CD14-positive monocyte (primary cell): ENCODE measurements around the gene ELMO1. TPM values are rescaled to one million over a fixed set of nuclear protein-coding genes. Genes with fewer than 3 reads are reported as not detected.

Source experiments
- DNase-seq, 3 donors: peaks; one replicate each; pipeline ENCODE4 v3.0.0-alpha.2; 2011 to 2022
- H2AFZ ChIP-seq: 2 replicates; pipeline ENCODE4 v1.6.0; 2012; ENCODE audit warnings: mild to moderate bottlenecking, low read depth, low read length, inconsistent platforms; ENCODE audit not compliant: insufficient read depth, poor library complexity, severe bottlenecking
- H3K27ac ChIP-seq, 2 donors: 1 replicate in 1 of 2; 2 replicates in 1 of 2; pipeline ENCODE4 v1.5.1; 2012 to 2013; ENCODE audit warnings: low read length in 2 of 2, control low read depth in 1 of 2, inconsistent platforms in 1 of 2, low read depth in 1 of 2, mild to moderate bottlenecking in 1 of 2
- H3K27me3 ChIP-seq, 2 donors: one replicate each; pipeline versions ENCODE4 v1.6.0 to v1.6.1; 2011 to 2013; ENCODE audit warnings: low read length in 2 of 2; ENCODE audit not compliant: control insufficient read depth in 2 of 2, insufficient read depth in 2 of 2
- H3K36me3 ChIP-seq, 2 donors: replicated peaks in 1 of 2; 1 replicate in 1 of 2; 2 replicates in 1 of 2; pipeline versions ENCODE4 v1.5.1 to v1.6.1; 2012 to 2013; ENCODE audit warnings: low read length in 2 of 2, control low read depth in 1 of 2, inconsistent platforms in 1 of 2, mild to moderate bottlenecking in 1 of 2; ENCODE audit not compliant: insufficient read depth in 2 of 2, control insufficient read depth in 1 of 2
- H3K4me1 ChIP-seq, 2 donors: 1 replicate in 1 of 2; 2 replicates in 1 of 2; pipeline versions ENCODE4 v1.5.1 to v1.6.1; 2012 to 2013; ENCODE audit warnings: low read length in 2 of 2, control low read depth in 1 of 2, inconsistent platforms in 1 of 2, mild to moderate bottlenecking in 1 of 2, moderate library complexity in 1 of 2; ENCODE audit not compliant: insufficient read depth in 2 of 2, control insufficient read depth in 1 of 2
- H3K4me2 ChIP-seq: replicated peaks from 2 replicates; pipeline ENCODE3; 2012; ENCODE audit warnings: low read length, moderate library complexity, mild to moderate bottlenecking; ENCODE audit not compliant: poor library complexity, severe bottlenecking; ENCODE audit errors: extremely low read depth
- H3K4me3 ChIP-seq, 3 experiments: fragments of 200-600 bp in 1 of 3; sonication (generic) in 1 of 3; replicated peaks in 1 of 3; 1 replicate in 2 of 3; 2 replicates in 1 of 3; pipeline ENCODE4 v1.5.1; 2011 to 2013; ENCODE audit warnings: low read length in 3 of 3, mild to moderate bottlenecking in 3 of 3, control low read depth in 2 of 3, low read depth in 2 of 3, inconsistent platforms in 1 of 3, moderate library complexity in 1 of 3
- H3K79me2 ChIP-seq: 2 replicates; pipeline ENCODE4 v1.6.0; 2012; ENCODE audit warnings: mild to moderate bottlenecking, control low read depth, inconsistent platforms, low read length, moderate library complexity; ENCODE audit not compliant: insufficient read depth
- H3K9ac ChIP-seq: 2 replicates; pipeline ENCODE4 v1.6.0; 2017; ENCODE audit warnings: low read length, mild to moderate bottlenecking; ENCODE audit not compliant: insufficient read depth, poor library complexity, severe bottlenecking
- H3K9me3 ChIP-seq, 2 donors: replicated peaks in 1 of 2; 1 replicate in 1 of 2; 2 replicates in 1 of 2; pipeline versions ENCODE4 v1.5.1 to v1.6.1; 2012 to 2013; ENCODE audit warnings: low read length in 2 of 2, control low read depth in 1 of 2; ENCODE audit not compliant: control insufficient read depth in 1 of 2, insufficient read depth in 1 of 2
- H4K20me1 ChIP-seq: 2 replicates; pipeline ENCODE4 v1.6.0; 2012; ENCODE audit warnings: mild to moderate bottlenecking, low read length, control low read depth, moderate library complexity; ENCODE audit not compliant: insufficient read depth
- H3K27ac Mint-ChIP-seq, 7 donors: one replicate each; pipeline ENCODE4 v1.8.0; 2020; ENCODE audit warnings: mild to moderate bottlenecking in 7 of 7, mixed read lengths in 7 of 7, moderate library complexity in 6 of 7, inconsistent platforms in 2 of 7
- H3K27me3 Mint-ChIP-seq, 3 donors: one replicate each; pipeline ENCODE4 v1.8.0; 2021 to 2022; ENCODE audit warnings: low read depth in 3 of 3, mild to moderate bottlenecking in 3 of 3, mixed read lengths in 3 of 3, moderate library complexity in 3 of 3, inconsistent platforms in 1 of 3
- H3K36me3 Mint-ChIP-seq, 2 donors: one replicate each; pipeline ENCODE4 v1.8.0; 2020; ENCODE audit warnings: mixed read lengths in 2 of 2, inconsistent platforms in 1 of 2, mild to moderate bottlenecking in 1 of 2
- H3K4me1 Mint-ChIP-seq: one replicate; pipeline ENCODE4 v1.8.0; 2020; ENCODE audit warnings: mild to moderate bottlenecking, mixed read lengths
- H3K4me3 Mint-ChIP-seq, 2 donors: one replicate each; pipeline ENCODE4 v1.8.0; 2020; ENCODE audit warnings: mild to moderate bottlenecking in 2 of 2, mixed read lengths in 2 of 2, moderate library complexity in 1 of 2
- H3K9me3 Mint-ChIP-seq, 7 donors: one replicate each; pipeline ENCODE4 v1.8.0; 2020 to 2022; ENCODE audit warnings: mixed read lengths in 7 of 7, mild to moderate bottlenecking in 6 of 7, moderate library complexity in 6 of 7, inconsistent platforms in 2 of 7
- CTCF ChIP-seq: fragments of 200-600 bp; IDR thresholded peaks from one replicate; pipeline ENCODE4 v1.8.0; 2022; ENCODE audit warnings: antibody characterized with exemption, mild to moderate bottlenecking
- WGBS: methylation state at CpG from one replicate; pipeline ENCODE4 v1.1.5; 2013; ENCODE audit warnings: missing lambda C conversion rate; ENCODE audit not compliant: insufficient coverage; 5-methylcytosine and 5-hydroxymethylcytosine counted together
- intact Hi-C, 2 donors: fragments of 100-400 bp; cut with micrococcal nuclease; formaldehyde crosslinking; loops; one replicate each; pipeline versions ENCODE4 v1.15.0 to v1.15.1; 2023
- polyA plus RNA-seq, 3 donors: library from polyadenylated mRNA; depleted of rRNA in 1 of 3; unstranded in 2 of 3; stranded (reverse) in 1 of 3; fragments of 300-500 nt in 2 of 3; fragments of >200 nt in 1 of 3; fragmentation: Illumina TruSeq in 2 of 3; gene quantifications; 1 replicate in 2 of 3; 2 replicates in 1 of 3; pipeline ENCODE4 v1.2.3, GENCODE V29; 2012 to 2021

ELMO1 gene
- polyA plus RNA-seq, 3 donors, result 46.6 to 50.2 (median 46.7) TPM

- DNase-seq, result no peak
- H3K4me3 ChIP-seq, result no peak overlapping the region
- H3K4me1 ChIP-seq, result no peaks in the 10 kb centered on the region
- Mint-ChIP-seq H3K36me3 (peaks cover 21 to 34% of the 10 kb centered on the region in 2 donors), H3K4me1 (no peaks in the 10 kb centered on the region), H3K4me3 (no peak overlapping the region), H3K9me3 (no peaks in the 10 kb centered on the region), H3K27me3 (no peaks in the 10 kb centered on the region), H3K27ac (no peak overlapping the region)
- intact Hi-C loops, result loop anchor here (10.0 kb wide), 1 partner anchor 600 kb away; no protein-coding TSS in a partner anchor
- peaks cover 18 to 40% of the 10 kb centered on the region in 2 donors for H3K36me3 ChIP-seq
- no peak overlapping the region for H2AFZ ChIP-seq
- H3K9me3 ChIP-seq, result no peaks in the 10 kb centered on the region
- H3K27ac ChIP-seq, result no peak overlapping the region
- H4K20me1 ChIP-seq, result peaks cover 41% of the 10 kb centered on the region
- no peaks in the 10 kb centered on the region for H3K27me3 ChIP-seq
- no peak overlapping the region for H3K9ac ChIP-seq
- H3K79me2 ChIP-seq, result no peaks in the 10 kb centered on the region
- no CpG with 5 or more reads among the region's 3 CpGs for WGBS
- no peak for TF ChIP-seq CTCF
- H3K4me2 ChIP-seq, result no peak overlapping the region
Observed at GRCh38 chr7:37234334-37234733, 214.3 kb downstream of the ELMO1 start.

GRCh38 chr7:37231613-37232012, 217.1 kb downstream of the ELMO1 start:
- Histone ChIP-seq H2AFZ (no peak overlapping the region), H3K4me3 (no peak overlapping the region), H3K4me2 (no peak overlapping the region), H3K9me3 (no peaks in the 10 kb centered on the region), H3K4me1 (no peaks in the 10 kb centered on the region), H3K79me2 (no peaks in the 10 kb centered on the region), H3K36me3 (peaks cover 15 to 66% of the 10 kb centered on the region in 2 donors), H4K20me1 (peaks cover 46% of the 10 kb centered on the region), H3K9ac (no peak overlapping the region), H3K27me3 (no peaks in the 10 kb centered on the region), H3K27ac (no peak overlapping the region)
- H3K9me3 Mint-ChIP-seq, result no peaks in the 10 kb centered on the region
- H3K36me3 Mint-ChIP-seq, result peaks cover 26 to 42% of the 10 kb centered on the region in 2 donors
- no peaks in the 10 kb centered on the region for H3K27me3 Mint-ChIP-seq
- no peak overlapping the region for H3K27ac Mint-ChIP-seq
- TF ChIP-seq CTCF, result no peak
- intact Hi-C loops, result loop anchor here (10.0 kb wide), 1 partner anchor 603 kb away; no protein-coding TSS in a partner anchor
- 100% methylated on average over 2 of the region's 6 CpGs for WGBS
- no peaks in the 10 kb centered on the region for H3K4me1 Mint-ChIP-seq
- no peak for DNase-seq
- H3K4me3 Mint-ChIP-seq, result no peak overlapping the region
